Measurements from ENCODE around the gene AP1M1. TPM values are rescaled to one million over a fixed set of nuclear protein-coding genes. Genes with fewer than 3 reads are reported as not detected.

Gene AP1M1
- total RNA-seq, 1 donor from 2014 or later = 144 TPM

- DNase-seq (ENCODE audit: low read depth) = no peak
Observed at GRCh38 chr19:16232127-16232526, 34.4 kb downstream of the AP1M1 start.

- DNase-seq (ENCODE audit: low read depth) = no peak
Observed at GRCh38 chr19:16232568-16232967, 34.9 kb downstream of the AP1M1 start.

- DNase-seq (ENCODE audit: low read depth) = no peak
Observed at GRCh38 chr19:16233081-16233776, 35.5 kb downstream of the AP1M1 start.

DNA sequence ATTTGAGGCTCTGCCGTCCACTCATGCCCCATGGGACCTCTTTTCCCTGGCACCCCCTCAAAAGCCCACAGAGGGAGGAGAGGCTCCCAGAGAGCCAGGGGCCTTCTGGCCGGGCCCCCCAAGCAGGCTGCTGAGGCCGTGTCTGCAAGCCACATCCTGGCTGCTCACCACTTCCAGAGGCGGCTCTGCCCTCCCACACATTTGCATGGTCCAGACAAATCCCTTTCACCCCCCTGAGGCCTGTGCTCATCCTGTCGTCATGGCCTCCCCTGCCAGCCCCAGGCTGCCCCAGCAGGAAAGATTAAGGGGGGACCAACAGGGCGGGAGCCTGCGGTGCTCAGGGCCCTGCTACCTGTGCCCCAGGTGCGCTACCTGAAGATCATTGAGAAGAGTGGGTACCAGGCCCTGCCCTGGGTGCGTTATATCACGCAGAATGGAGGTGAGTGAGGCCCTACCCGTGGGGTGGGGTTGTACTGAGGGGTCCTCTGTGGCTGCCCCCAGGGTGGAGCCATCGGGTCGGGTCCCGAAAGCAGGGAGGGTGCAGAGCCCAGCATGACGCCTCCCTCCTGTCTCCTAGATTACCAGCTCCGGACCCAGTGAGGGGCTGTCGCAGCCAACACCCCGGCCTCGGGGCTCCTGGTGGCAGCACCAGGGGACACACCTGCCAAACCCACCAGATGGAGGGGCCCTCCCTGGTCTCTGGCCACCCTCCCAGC, 36.3 kb downstream of the AP1M1 start:
- no peak for DNase-seq (ENCODE audit: low read depth)

GRCh38 chr19:16234552-16235445, 37.1 kb downstream of the AP1M1 start:
- no peak for DNase-seq (ENCODE audit: low read depth)

DNA sequence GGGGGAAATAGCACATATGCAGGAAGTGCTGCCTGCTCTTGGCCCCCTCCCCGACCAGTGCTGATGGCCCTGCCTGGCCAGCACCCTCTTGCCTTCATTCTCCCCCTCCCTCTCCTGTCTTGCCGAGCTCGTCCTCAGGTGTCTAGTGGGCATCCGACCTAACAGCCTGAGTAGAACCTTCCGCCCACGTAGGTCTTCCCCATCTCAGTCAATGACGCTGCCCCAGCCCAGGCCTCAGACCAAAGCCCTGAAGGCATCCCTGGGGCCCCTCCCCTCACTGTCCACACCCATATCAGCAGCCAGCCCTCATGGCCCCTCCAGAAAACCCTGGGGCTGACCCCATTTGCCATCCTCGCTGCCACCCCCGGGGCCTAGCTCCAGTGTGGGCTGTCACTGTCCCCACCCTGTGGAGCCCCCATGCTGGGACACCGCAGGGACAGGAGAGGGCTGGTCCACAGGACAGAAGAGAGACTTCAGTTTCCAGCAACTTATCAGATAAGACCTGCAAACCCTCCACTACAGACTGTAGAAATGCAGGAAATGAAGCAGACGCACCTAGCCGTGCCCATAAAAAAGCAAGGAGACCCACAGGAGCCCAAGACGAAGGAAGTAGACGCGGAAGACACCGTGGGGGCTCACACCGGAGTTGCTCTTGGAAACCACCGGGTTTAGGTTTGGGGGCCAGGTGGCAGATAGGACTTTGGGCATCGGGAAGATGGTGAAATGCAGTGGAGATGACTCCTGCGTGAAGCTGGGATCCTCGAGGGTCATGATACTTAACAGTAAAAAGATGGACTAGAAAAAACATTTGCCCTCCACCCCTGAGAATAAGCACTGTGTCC, 38.3 kb downstream of the AP1M1 start:
- no peak for DNase-seq (ENCODE audit: low read depth)

GRCh38 chr19:16244091-16244490, 46.4 kb downstream of the AP1M1 start:
- peak; percentile 6 for DNase-seq (ENCODE audit: low read depth)

DNA sequence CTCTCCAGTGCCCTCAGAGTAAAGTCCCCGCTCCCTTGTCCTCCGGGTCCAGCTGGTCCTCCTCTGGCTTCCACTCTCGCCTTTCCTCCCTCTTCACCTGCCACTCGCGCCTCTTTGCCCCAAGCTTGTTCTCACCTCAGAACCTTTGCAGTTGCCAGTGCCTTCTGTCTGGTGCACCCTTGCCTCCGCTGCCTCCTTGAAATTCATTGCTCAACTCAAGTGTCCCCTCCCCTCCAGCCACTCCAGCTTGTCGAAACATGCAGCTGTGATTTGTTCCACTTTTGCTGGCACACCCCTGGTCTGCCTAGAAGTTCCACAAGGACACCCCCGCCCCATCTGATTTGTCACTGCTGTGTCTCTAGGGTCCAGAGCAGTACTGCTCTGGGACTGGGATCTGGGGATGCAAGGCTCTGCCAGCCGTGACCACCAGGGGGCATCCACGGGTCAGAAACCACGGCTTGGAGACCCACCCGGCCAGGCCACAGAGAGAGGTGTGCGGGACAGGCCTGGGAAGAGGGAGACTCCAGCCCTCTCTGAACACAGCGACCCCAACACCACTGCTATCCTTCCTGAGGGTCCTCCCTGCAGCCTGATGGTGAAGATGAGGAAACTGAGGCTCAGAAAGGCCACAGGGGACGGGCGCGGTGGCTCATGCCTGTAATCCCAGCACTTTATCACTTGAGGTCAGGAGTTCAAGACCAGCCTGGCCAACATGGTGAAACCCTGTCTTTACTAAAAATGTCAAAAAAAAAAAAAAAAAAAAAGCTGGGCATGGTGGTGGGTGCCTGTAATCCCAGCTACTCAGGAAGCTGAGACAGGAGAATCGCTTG, 49.9 kb downstream of the AP1M1 start:
- peak; percentile 29 for DNase-seq (ENCODE audit: low read depth)

DNA sequence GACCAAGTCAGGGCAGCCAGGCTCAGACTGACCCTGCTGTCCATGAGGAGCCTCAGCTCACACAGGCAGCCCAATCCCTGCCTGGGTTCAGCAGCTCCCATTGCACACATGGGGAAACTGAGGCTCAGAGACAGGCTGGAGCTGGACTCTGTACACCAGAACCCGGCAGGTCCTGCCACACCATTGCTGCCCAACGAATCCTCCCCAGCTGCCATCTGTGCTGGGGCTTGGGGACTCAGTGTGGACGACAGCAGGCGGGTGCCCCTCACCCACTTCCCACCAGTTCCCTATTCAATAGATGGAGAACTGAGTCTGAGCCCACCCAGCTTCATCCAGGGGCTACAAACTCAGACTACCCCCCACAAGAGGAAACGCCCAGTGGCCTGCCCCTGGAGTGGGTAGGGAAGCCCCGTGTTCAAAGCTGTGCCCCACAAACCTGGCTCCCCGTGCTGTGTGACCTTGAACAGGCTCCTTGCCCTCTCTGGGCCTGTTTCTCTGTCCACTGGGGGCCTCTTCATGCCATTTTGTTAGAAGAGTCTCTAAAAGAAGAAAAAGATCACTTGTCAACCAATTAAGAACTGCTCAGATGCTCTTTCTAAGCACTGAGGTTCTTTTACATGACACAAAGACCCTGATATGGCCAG, 50.8 kb downstream of the AP1M1 start:
- DNase-seq (ENCODE audit: low read depth) = no peak

DNA sequence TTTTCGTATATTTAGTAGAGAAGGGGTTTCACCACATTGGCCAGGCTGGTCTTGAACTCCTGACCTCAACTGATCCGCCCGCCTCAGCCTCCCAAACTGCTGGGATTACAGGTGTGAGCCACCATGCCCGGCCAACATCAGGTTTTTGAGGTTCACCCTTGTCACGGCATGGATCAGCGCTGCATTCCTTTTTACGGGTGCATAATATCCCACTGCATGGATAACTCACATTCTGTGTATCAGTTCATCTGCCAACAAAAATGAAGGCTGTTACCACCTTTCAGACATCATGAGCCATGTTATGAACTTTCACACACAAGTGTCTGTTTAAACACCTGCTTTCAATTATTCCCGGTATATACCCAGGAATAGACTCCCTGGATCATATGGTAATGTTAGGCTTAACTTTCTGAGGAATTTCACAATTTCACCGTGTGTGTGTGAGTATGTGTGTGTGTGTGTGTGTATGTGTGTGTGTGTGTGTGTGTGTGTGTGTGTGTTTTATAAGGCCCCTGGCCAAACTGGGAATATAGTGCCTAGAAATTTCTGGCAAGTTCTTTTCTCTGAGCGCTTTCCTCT, 52.2 kb downstream of the AP1M1 start:
- no peak for DNase-seq (ENCODE audit: low read depth)

DNA sequence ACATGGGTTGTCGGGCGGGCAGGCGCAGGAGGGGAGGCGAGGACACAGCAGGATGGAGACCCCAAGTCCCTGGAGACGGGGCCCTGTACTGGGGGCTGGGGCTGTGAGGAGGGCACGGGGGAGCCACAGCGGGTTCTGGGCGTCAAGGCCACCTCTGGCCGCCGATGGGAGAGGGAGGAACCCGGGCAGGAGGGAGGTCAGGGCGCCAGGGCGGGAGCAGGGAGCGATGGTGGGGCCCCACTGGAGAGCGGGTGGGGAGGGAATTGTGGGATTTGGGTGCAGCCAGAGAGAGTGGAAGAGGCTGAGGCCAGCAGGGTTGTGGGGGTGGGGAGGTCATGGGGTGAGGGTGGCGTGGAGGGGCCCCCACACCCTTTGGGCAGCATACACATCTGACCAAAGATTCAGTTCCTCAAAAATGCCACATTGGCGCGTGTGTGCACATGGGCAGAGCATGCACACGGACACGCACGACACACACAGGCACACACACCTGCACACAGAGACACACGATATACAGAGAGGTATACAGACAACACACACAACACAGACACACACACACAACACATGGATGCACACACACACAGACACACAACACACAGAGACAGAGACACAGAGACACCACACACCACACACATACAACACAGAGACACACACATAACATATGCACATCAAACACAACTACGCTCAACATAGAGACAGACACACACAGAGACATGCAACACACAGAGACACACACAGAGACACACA, 54.9 kb downstream of the AP1M1 start:
- no peak for DNase-seq (ENCODE audit: low read depth)

DNA sequence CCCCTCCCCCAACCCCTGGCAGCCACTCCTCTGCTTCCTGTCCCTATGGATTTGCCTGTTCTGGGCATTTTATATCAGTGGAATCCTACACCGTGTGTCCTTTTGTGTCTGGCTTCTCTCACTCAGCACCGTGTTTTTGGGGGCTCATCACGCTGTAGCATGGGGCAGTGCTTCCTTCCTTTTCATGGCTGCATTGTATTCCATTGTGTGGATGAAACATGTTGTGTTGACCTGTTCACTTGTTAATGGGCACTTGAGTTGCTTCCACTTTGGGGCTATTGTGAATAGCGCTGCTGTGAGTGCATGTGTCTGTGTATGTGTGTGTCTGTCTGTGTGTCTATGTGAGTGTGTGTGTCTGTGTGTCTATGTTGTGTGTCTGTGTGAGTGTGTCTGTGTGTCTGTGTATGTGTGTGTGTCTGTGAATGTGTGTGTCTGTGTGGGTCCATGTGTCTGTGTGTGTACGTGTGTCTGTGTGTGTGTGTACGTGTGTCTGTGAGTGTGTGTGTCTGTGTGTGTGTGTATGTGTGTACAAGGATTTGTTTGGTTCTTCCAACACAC, 57.2 kb downstream of the AP1M1 start:
- DNase-seq (ENCODE audit: low read depth) = no peak

- DNase-seq (ENCODE audit: low read depth) = no peak
Observed at GRCh38 chr19:16257509-16258002, 59.8 kb downstream of the AP1M1 start.

DNA sequence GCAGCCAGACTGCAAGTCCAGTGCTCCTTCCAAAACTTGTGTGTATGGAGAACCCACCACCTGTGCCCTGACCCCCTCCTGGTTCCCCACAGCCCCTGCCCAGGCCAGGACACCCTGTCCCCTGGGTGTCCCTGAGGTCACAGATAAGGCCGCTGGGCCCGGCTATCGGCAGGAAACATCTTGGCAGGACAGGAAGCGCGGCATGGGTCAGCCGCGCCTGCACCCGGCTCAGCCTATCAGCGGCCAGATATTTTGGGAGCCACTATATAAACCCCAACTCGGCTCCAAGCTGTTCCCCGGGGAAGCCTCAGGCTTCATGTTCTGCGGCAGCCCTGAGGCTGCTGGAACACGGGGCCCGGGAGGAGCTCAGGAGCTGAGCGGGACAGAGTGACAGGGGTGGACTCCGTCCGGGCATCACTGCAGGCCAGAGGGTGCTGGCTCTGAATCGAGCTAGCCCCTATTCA, 60.8 kb downstream of the AP1M1 start:
- DNase-seq (ENCODE audit: low read depth) = no peak

GRCh38 chr19:16259385-16260159, 61.9 kb downstream of the AP1M1 start:
- DNase-seq (ENCODE audit: low read depth) = no peak

GRCh38 chr19:16260160-16260811, 62.6 kb downstream of the AP1M1 start:
- DNase-seq (ENCODE audit: low read depth) = no peak

DNA sequence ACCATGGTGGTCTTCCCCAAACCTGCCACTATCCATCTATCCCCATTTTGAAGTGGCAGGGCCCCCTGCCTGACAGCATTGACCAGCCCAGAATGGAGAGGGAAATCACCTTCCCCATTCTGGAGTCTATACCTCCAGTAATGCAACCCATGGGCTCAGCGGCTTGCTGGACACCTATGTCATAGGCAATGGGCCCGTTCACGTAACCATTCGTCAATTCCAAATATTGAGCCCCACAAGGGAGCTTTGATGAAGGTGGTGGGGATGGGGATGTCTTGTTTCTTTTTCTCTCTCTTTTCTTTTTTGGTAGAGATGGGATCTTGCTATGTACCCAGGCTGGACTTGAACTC, 63.1 kb downstream of the AP1M1 start:
- no peak for DNase-seq (ENCODE audit: low read depth)
